Measurements from ENCODE around the gene SLC12A7. TPM values are rescaled to one million over a fixed set of nuclear protein-coding genes. Genes with fewer than 3 reads are reported as not detected.

The SLC12A7 gene
- total and polyA plus RNA-seq, 2 of the 13 experiments (the other 11 are each of a cell fraction or from before 2014, with no cell fraction given) = 14.0 to 18.5 TPM

DNA sequence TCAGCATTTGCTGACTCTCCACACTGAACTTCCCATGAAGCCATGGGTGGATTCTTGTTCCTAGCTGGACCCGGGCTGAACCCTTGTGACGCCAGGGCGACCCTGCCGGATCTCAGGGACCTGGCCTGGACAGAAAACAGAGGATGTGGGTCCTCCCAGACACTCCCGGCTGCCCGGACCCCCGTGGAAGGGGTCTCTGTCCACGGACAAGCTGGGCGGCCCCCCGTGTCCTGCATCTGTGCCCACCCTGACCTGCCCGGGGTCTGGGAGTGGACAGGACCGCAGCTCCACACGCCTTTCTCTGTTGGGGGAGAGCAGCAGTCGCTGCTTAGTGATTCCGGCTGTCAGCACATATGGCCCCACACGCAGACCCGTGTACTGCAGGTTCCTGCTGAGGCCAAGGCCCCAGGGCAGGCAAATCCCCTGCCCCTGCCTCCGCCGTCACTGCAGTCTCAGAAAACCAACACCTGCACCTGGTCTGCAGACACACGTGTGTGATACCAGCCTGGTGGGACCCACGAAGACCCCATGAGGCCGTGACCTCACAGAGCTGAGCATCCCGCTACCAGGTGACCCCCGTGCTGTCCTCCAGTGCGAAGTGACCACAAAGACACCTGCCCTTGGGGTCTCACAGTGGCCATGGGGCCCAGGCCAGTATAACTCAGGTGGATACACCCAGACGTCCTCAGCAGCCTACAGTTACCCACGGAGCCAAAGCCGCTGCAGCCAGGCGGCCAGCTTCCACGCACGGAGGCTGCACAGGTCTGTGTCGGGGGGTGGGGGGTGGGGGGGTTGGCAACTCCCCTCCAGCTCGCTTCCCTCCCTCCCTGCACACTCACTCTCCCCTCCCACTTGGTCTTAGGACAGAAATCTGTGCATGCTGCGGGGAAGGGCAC is 52.6 kb downstream of the SLC12A7 start:
- Histone ChIP-seq H3K27ac (ENCODE audit: extremely low read length, insufficient read depth, low read length) (no peak overlapping the region), H3K4me2 (ENCODE audit: low read depth, low read length) (no peak overlapping the region), H3K79me2 (ENCODE audit: insufficient read depth, low read length) (no peaks in the 10 kb centered on the region), H3K9ac (ENCODE audit: insufficient read depth, low read depth, low read length) (no peak overlapping the region), H3K4me1 (ENCODE audit: insufficient read depth, low read length) (no peaks in the 10 kb centered on the region), H4K20me1 (ENCODE audit: insufficient read depth, low read length) (no peaks in the 10 kb centered on the region), H3K27me3 (ENCODE audit: control insufficient read depth in 1 of 2, insufficient read depth in 2 of 2, low read length in 2 of 2) (no peaks in the 10 kb centered on the region), H2AFZ (ENCODE audit: low read length) (no peak overlapping the region), H3K4me3 (replicated peaks in 1 of 3; ENCODE audit: insufficient read depth in 1 of 3, low read depth in 2 of 3, low read length in 3 of 3) (no peak overlapping the region), H3K36me3 (replicated peaks in 1 of 2; ENCODE audit: control insufficient read depth in 1 of 2, insufficient read depth in 2 of 2, low read length in 2 of 2) (peaks cover 32 to 67% of the 10 kb centered on the region in 2 experiments; a peak in 4 of 5 replicates), H3K9me3 (ENCODE audit: low read length) (no peaks in the 10 kb centered on the region)
- CTCF ChIA-PET (ENCODE audit: low intra/inter-chr PET ratio, low total read pairs) = no interaction called here
- WGBS (ENCODE audit: low lambda C conversion rate) = 95% methylated on average over 8 of the region's 34 CpGs
- TF ChIP-seq, protein P1, sequence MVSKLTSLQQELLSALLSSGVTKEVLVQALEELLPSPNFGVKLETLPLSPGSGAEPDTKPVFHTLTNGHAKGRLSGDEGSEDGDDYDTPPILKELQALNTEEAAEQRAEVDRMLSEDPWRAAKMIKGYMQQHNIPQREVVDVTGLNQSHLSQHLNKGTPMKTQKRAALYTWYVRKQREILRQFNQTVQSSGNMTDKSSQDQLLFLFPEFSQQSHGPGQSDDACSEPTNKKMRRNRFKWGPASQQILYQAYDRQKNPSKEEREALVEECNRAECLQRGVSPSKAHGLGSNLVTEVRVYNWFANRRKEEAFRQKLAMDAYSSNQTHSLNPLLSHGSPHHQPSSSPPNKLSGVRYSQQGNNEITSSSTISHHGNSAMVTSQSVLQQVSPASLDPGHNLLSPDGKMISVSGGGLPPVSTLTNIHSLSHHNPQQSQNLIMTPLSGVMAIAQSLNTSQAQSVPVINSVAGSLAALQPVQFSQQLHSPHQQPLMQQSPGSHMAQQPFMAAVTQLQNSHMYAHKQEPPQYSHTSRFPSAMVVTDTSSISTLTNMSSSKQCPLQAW (CRISPR knock-in tag; IDR thresholded peaks at IDR 0.05) = no peak
- TF ChIP-seq KDM5A (IDR thresholded peaks at IDR 0.05; ENCODE audit: borderline replicate concordance, low read length) (no peak), GTF3A (CRISPR knock-in tag; conservative IDR thresholded peaks at IDR 0.05) (no peak), ZNF431 (CRISPR knock-in tag; IDR thresholded peaks at IDR 0.05; ENCODE audit: borderline replicate concordance, low read depth) (no peak), PAWR (CRISPR knock-in tag; IDR thresholded peaks at IDR 0.05; ENCODE audit: borderline replicate concordance) (no peak), RBFOX2 (IDR thresholded peaks at IDR 0.05; ENCODE audit: low read depth, low read length) (no peak)
- TF ChIP-seq, protein P2, sequence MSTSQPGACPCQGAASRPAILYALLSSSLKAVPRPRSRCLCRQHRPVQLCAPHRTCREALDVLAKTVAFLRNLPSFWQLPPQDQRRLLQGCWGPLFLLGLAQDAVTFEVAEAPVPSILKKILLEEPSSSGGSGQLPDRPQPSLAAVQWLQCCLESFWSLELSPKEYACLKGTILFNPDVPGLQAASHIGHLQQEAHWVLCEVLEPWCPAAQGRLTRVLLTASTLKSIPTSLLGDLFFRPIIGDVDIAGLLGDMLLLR (CRISPR knock-in tag; IDR thresholded peaks at IDR 0.05) = no peak
- TF ChIP-seq, protein P3, sequence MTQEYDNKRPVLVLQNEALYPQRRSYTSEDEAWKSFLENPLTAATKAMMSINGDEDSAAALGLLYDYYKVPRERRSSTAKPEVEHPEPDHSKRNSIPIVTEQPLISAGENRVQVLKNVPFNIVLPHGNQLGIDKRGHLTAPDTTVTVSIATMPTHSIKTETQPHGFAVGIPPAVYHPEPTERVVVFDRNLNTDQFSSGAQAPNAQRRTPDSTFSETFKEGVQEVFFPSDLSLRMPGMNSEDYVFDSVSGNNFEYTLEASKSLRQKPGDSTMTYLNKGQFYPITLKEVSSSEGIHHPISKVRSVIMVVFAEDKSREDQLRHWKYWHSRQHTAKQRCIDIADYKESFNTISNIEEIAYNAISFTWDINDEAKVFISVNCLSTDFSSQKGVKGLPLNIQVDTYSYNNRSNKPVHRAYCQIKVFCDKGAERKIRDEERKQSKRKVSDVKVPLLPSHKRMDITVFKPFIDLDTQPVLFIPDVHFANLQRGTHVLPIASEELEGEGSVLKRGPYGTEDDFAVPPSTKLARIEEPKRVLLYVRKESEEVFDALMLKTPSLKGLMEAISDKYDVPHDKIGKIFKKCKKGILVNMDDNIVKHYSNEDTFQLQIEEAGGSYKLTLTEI (CRISPR knock-in tag; conservative IDR thresholded peaks at IDR 0.05) = no peak
- POLR2A ChIA-PET = no interaction called here
- no TSS peak for BruUV-seq (replicated peaks)
- ATAC-seq = no peak
- DNase-seq (ENCODE audit: low spot score) = no peak
- in situ Hi-C loops (cut with HindIII; ENCODE audit: extremely low pct_ligation_motif_present, low pct_unique_long_range_greater_than_20kb) = no loop called here
- no peak for FAIRE-seq
- intact Hi-C loops (cut with micrococcal nuclease; ENCODE audit: unreplicated experiment) = loop anchor here (10.0 kb wide), 1 partner anchor 86 kb away; no protein-coding TSS in a partner anchor
